IMR-90 (cell line): ENCODE results near the gene ERICH2.

ENCODE experiments used
- BHLHE40 ChIP-seq: fragments of 150-350 bp; IDR thresholded peaks from 2 replicates; pipeline ENCODE4 v1.6.1; 2016; ENCODE audit warnings: mild to moderate bottlenecking, low read depth, low read length
- CEBPB ChIP-seq: IDR thresholded peaks from 2 replicates; pipeline ENCODE4 v1.6.1; 2012; ENCODE audit warnings: low read depth, low read length, improper control_type of control experiment
- CHD1 ChIP-seq: IDR thresholded peaks from 2 replicates; pipeline ENCODE4 v1.6.1; 2012; ENCODE audit warnings: low read depth, low read length, improper control_type of control experiment
- CTCF ChIP-seq: conservative IDR thresholded peaks from 2 replicates; pipeline ENCODE4 v1.5.1; 2012; ENCODE audit warnings: mild to moderate bottlenecking, low read depth, low read length, improper control_type of control experiment
- MAFK ChIP-seq: IDR thresholded peaks from 2 replicates; pipeline ENCODE4 v1.6.1; 2012; ENCODE audit warnings: low read depth, low read length, improper control_type of control experiment
- MAZ ChIP-seq: IDR thresholded peaks from 2 replicates; pipeline ENCODE4 v1.6.1; 2012; ENCODE audit warnings: low read depth, mild to moderate bottlenecking, low read length, improper control_type of control experiment, moderate library complexity, borderline replicate concordance
- MXI1 ChIP-seq: IDR thresholded peaks from 2 replicates; pipeline ENCODE4 v1.6.1; 2012; ENCODE audit warnings: low read depth, mild to moderate bottlenecking, low read length, moderate library complexity, borderline replicate concordance
- NFE2L2 ChIP-seq: fragments of 150-350 bp; IDR thresholded peaks from 2 replicates; pipeline ENCODE4 v1.6.1; 2016; ENCODE audit warnings: low read depth, mild to moderate bottlenecking, low read length
- POLR2A ChIP-seq: IDR thresholded peaks from 2 replicates; pipeline ENCODE4 v1.6.1; 2012; ENCODE audit warnings: mild to moderate bottlenecking, low read depth, low read length
- RAD21 ChIP-seq: IDR thresholded peaks from 2 replicates; pipeline ENCODE4 v1.6.1; 2012; ENCODE audit warnings: low read length, improper control_type of control experiment
- RCOR1 ChIP-seq: IDR thresholded peaks from 2 replicates; pipeline ENCODE4 v1.6.1; 2012; ENCODE audit warnings: mild to moderate bottlenecking, low read length, improper control_type of control experiment; ENCODE audit not compliant: insufficient replicate concordance
- RFX5 ChIP-seq: IDR thresholded peaks from 2 replicates; pipeline ENCODE4 v1.8.0; 2012; ENCODE audit warnings: low read depth, mild to moderate bottlenecking, low read length, moderate library complexity
- USF2 ChIP-seq: fragments of 150-350 bp; IDR thresholded peaks from 2 replicates; pipeline ENCODE4 v1.6.1; 2017; ENCODE audit warnings: mild to moderate bottlenecking, antibody characterized with exemption, low read length, low read depth

GRCh38 chr2:170806548-170806947 lies 36.4 kb downstream of the ERICH2 start:
- TF ChIP-seq CTCF (no peak), POLR2A (no peak), MAFK (no peak), RCOR1 (no peak), RFX5 (no peak), USF2 (no peak), CEBPB (no peak), CHD1 (no peak), BHLHE40 (no peak), MXI1 (no peak), RAD21 (no peak), MAZ (no peak), NFE2L2 (no peak)
